GM12874 (cell line): Measurements from ENCODE around the gene PEAK3.

Experiments
- CTCF ChIP-seq: IDR thresholded peaks from 2 replicates; pipeline ENCODE4 v1.5.1; 2011; ENCODE audit warnings: low read depth, mild to moderate bottlenecking, control low read depth, low read length, moderate library complexity; ENCODE audit not compliant: insufficient read depth

Gene PEAK3

GRCh38 chr19:2315121-2315817 is 33.3 kb upstream of the PEAK3 start:
- no peak for TF ChIP-seq CTCF

GRCh38 chr19:2312820-2313501 is 31.0 kb upstream of the PEAK3 start:
- no peak for TF ChIP-seq CTCF

GRCh38 chr19:2311093-2311492 is 29.1 kb upstream of the PEAK3 start:
- TF ChIP-seq CTCF = no peak

GRCh38 chr19:2309734-2310362 is 27.9 kb upstream of the PEAK3 start:
- TF ChIP-seq CTCF = no peak

GRCh38 chr19:2308114-2308556 is 26.2 kb upstream of the PEAK3 start, which contains the start of gene LINGO3:
TSS of gene LINGO3 (minus strand) at chr19:2308154. CDS start at chr19:2291776, 16,378 bp downstream.
- no peak for TF ChIP-seq CTCF

- TF ChIP-seq CTCF = no peak
Observed at GRCh38 chr19:2307518-2308012, 25.6 kb upstream of the PEAK3 start.

GRCh38 chr19:2306971-2307370 is 25.0 kb upstream of the PEAK3 start:
- TF ChIP-seq CTCF = no peak
